Right renal pelvis (tissue), 4 donors: ENCODE results near the gene SUN3. TPM values are rescaled to one million over a fixed set of nuclear protein-coding genes. Genes with fewer than 3 reads are reported as not detected.
"Not testable (repeated sequence)": the region's sequence is repeated elsewhere in the genome, so short reads cannot be mapped to it uniquely, and the experiment has no call there.

Experiments used
- DNase-seq, 4 donors: peaks; one replicate each; pipeline ENCODE4 v3.0.0-alpha.2; 2013; ENCODE audit warnings: low read depth in 4 of 4, low spot score in 3 of 4, missing footprints in 1 of 4
- polyA plus RNA-seq, 4 donors: library from polyadenylated mRNA; unstranded; fragments of 120-200 nt; gene quantifications; one replicate each; pipeline ENCODE4 v1.2.1, GENCODE V29; 2013; ENCODE audit not compliant: insufficient read length in 4 of 4

The SUN3 gene
- polyA plus RNA-seq, 4 donors = 0.29 to 0.44 TPM; not detected in 2

GRCh38 chr7:47980648-47981047 lies 48.3 kb downstream of the SUN3 start:
- DNase-seq = not testable (repeated sequence)

GRCh38 chr7:47979832-47980181 lies 49.1 kb downstream of the SUN3 start:
- no peak for DNase-seq

GRCh38 chr7:47979145-47979831 lies 49.6 kb downstream of the SUN3 start, which contains the start of gene HUS1:
Gene HUS1 (minus strand): TSS chr7:47979615. CDS start chr7:47979519, 96 bp downstream.
- DNase-seq = peak; percentile 70 to 75 (median 72)

- DNase-seq = no peak
Measured at GRCh38 chr7:47978790-47979144, 50.1 kb downstream of the SUN3 start.

GRCh38 chr7:47973739-47974138 lies 55.2 kb downstream of the SUN3 start:
- no peak for DNase-seq

GRCh38 chr7:47970761-47971160 lies 58.1 kb downstream of the SUN3 start:
- no peak for DNase-seq

GRCh38 chr7:47968847-47969774 lies 59.8 kb downstream of the SUN3 start:
- peak; percentile 52 to 64 (median 62) for DNase-seq

GRCh38 chr7:47967708-47968107 lies 61.2 kb downstream of the SUN3 start:
- DNase-seq = no peak

- no peak for DNase-seq
Measured at GRCh38 chr7:47967123-47967522, 61.8 kb downstream of the SUN3 start.

- DNase-seq = no peak
Measured at GRCh38 chr7:47965456-47965855, 63.5 kb downstream of the SUN3 start.

GRCh38 chr7:47962262-47962661 lies 66.6 kb downstream of the SUN3 start:
- no peak for DNase-seq

GRCh38 chr7:47957156-47957555 lies 71.8 kb downstream of the SUN3 start:
- no peak for DNase-seq

GRCh38 chr7:47956220-47956619 lies 72.7 kb downstream of the SUN3 start:
- no peak for DNase-seq

GRCh38 chr7:47954231-47954911 lies 74.5 kb downstream of the SUN3 start:
- no peak for DNase-seq

GRCh38 chr7:47953822-47954221 lies 75.1 kb downstream of the SUN3 start:
- no peak for DNase-seq

GRCh38 chr7:47952224-47952623 lies 76.7 kb downstream of the SUN3 start:
- DNase-seq = no peak

GRCh38 chr7:47951374-47951773 lies 77.5 kb downstream of the SUN3 start:
- DNase-seq = no peak

GRCh38 chr7:47950714-47951113 lies 78.2 kb downstream of the SUN3 start:
- DNase-seq = no peak

GRCh38 chr7:47949703-47950102 lies 79.2 kb downstream of the SUN3 start:
- DNase-seq = no peak

GRCh38 chr7:47948141-47948790 lies 80.6 kb downstream of the SUN3 start, which contains the start of gene PKD1L1:
Gene PKD1L1 (minus strand): TSS chr7:47948466. CDS start chr7:47948440, 26 bp downstream.
- no peak for DNase-seq

- DNase-seq = no peak
Measured at GRCh38 chr7:47947355-47947749, 81.6 kb downstream of the SUN3 start.
